PC-3 (cell line): ENCODE data around the gene REXO4. TPM values are rescaled to one million over a fixed set of nuclear protein-coding genes. Genes with fewer than 3 reads are reported as not detected.

Experiments
- ATAC-seq: fragments of 200-7000 bp; cut with Tn5 transposase; 2 replicates; pipeline ENCODE4 v1.9.1; 2020; ENCODE audit warnings: mild to moderate bottlenecking, moderate library complexity
- BruUV-seq: library from RNA; stranded (reverse); fragments of 400-500 nt; replicated peaks from 2 replicates; lab custom pipeline; 2021; lab: Mats Ljungman, UMichigan
- CTCF ChIA-PET: fragments of 300-600 bp; sonication (Branson Sonifier 250); formaldehyde crosslinking; loops from one replicate; lab custom pipeline; 2022; ENCODE audit warnings: antibody characterized with exemption; lab: Charles Lee
- POLR2A ChIA-PET: fragments of 300-600 bp; sonication (Branson Sonifier 250); formaldehyde crosslinking; loops from one replicate; lab custom pipeline; 2022; ENCODE audit warnings: antibody characterized with exemption; ENCODE audit not compliant: unreplicated experiment; lab: Charles Lee
- DNase-seq: peaks from one replicate; pipeline ENCODE4 v3.0.0-alpha.2; 2015
- H2AFZ ChIP-seq: fragments of 300-600 bp; sonication (generic); 2 replicates; pipeline ENCODE4 v1.6.0; 2016; ENCODE audit warnings: antibody characterized with exemption, low read length
- H3F3A ChIP-seq: fragments of 300-600 bp; sonication (generic); one replicate; pipeline ENCODE4 v1.6.0; 2017; ENCODE audit warnings: antibody characterized with exemption, low read length, control low read depth, mild to moderate bottlenecking; ENCODE audit not compliant: unreplicated experiment
- H3K27ac ChIP-seq: fragments of 300-600 bp; sonication (generic); 2 replicates; pipeline ENCODE4 v1.5.1; 2016; ENCODE audit warnings: mild to moderate bottlenecking, low read length
- H3K27me3 ChIP-seq: fragments of 300-600 bp; sonication (generic); 2 replicates; pipeline ENCODE4 v1.6.1; 2016; ENCODE audit warnings: low read length, mixed read lengths
- H3K36me3 ChIP-seq: fragments of 300-600 bp; sonication (generic); 2 replicates; pipeline ENCODE4 v1.6.1; 2016; ENCODE audit warnings: low read depth, mixed run types, low read length, mixed read lengths
- H3K4me1 ChIP-seq: fragments of 300-600 bp; sonication (generic); 2 replicates; pipeline ENCODE4 v1.5.1; 2016; ENCODE audit warnings: low read length; ENCODE audit not compliant: insufficient read depth
- H3K4me2 ChIP-seq: fragments of 300-600 bp; sonication (generic); 2 replicates; pipeline ENCODE4 v1.6.0; 2016; ENCODE audit warnings: low read length
- H3K4me3 ChIP-seq: fragments of 300-600 bp; sonication (generic); 2 replicates; pipeline ENCODE4 v1.5.1; 2016; ENCODE audit warnings: mild to moderate bottlenecking, low read length, mixed read lengths
- H3K79me2 ChIP-seq: fragments of 300-600 bp; sonication (generic); 2 replicates; pipeline ENCODE4 v1.6.1; 2017; ENCODE audit warnings: low read length, mixed read lengths
- H3K9ac ChIP-seq: fragments of 300-600 bp; sonication (generic); 2 replicates; pipeline ENCODE4 v1.6.0; 2016; ENCODE audit warnings: mild to moderate bottlenecking, low read length
- H3K9me2 ChIP-seq: fragments of 300-600 bp; sonication (generic); replicated peaks from 2 replicates; pipeline ENCODE4 v1.6.1; 2016; ENCODE audit warnings: mixed run types, low read length, mixed read lengths
- H3K9me3 ChIP-seq: fragments of 300-600 bp; sonication (generic); 2 replicates; pipeline ENCODE4 v1.6.1; 2016; ENCODE audit warnings: low read length, mixed read lengths
- H4K20me1 ChIP-seq: fragments of 300-600 bp; sonication (generic); 2 replicates; pipeline ENCODE4 v1.6.1; 2016; ENCODE audit warnings: low read length, mixed read lengths
- CTCF ChIP-seq: fragments of 300-600 bp; sonication (generic); conservative IDR thresholded peaks from 2 replicates; pipeline ENCODE4 v1.5.1; 2017; ENCODE audit warnings: antibody characterized with exemption, low read depth, mild to moderate bottlenecking, low read length
- EZH2 ChIP-seq: fragments of 300-600 bp; sonication (generic); IDR thresholded peaks from one replicate; pipeline ENCODE4 v1.6.1; 2017; ENCODE audit warnings: antibody characterized with exemption, mild to moderate bottlenecking, low read length; ENCODE audit not compliant: unreplicated experiment
- EZH2phosphoT487 ChIP-seq: fragments of 300-600 bp; sonication (generic); IDR thresholded peaks from 2 replicates; pipeline ENCODE4 v1.6.1; 2018; ENCODE audit warnings: mild to moderate bottlenecking, antibody characterized with exemption, low read length, borderline replicate concordance
- intact Hi-C: fragments of 100-400 bp; cut with micrococcal nuclease; formaldehyde crosslinking; loops from 2 replicates; pipeline ENCODE4 v1.9.0; 2023
- total RNA-seq: library from RNA; depleted of rRNA; stranded (reverse); fragments of >200 nt; gene quantifications from 2 replicates; pipeline ENCODE4 v1.2.3, GENCODE V29; 2014

Gene REXO4
- total RNA-seq, 1 experiment from 2014 or later: 34.1 TPM

- intact Hi-C loops: no loop called here
- Histone ChIP-seq H3K9me2 (no peaks in the 10 kb centered on the region), H3K9me3 (no peaks in the 10 kb centered on the region), H3K36me3 (no peaks in the 10 kb centered on the region), H3K9ac (no peak overlapping the region), H3K4me1 (no peaks in the 10 kb centered on the region), H3K4me3 (no peak overlapping the region), H4K20me1 (no peaks in the 10 kb centered on the region), H2AFZ (no peak overlapping the region), H3K27me3 (no peaks in the 10 kb centered on the region), H3K4me2 (no peak overlapping the region), H3F3A (no peaks in the 10 kb centered on the region), H3K27ac (no peak overlapping the region), H3K79me2 (no peaks in the 10 kb centered on the region)
- DNase-seq (no peak), ATAC-seq (no peak)
- TF ChIP-seq EZH2phosphoT487 (no peak), EZH2 (no peak), CTCF (no peak)
- BruUV-seq: no TSS peak
- ChIA-PET POLR2A (no interaction called here), CTCF (no interaction called here)
Measured at GRCh38 chr9:133465984-133466383, 48.2 kb upstream of the REXO4 start.

- intact Hi-C loops: no loop called here
- CTCF ChIA-PET: no interaction called here
Measured at GRCh38 chr9:133464638-133465037, 46.8 kb upstream of the REXO4 start.

More at GRCh38 chr9:133464638-133465037, 46.8 kb upstream of the REXO4 start:
- no peaks in the 10 kb centered on the region for H3K9me3 ChIP-seq
- H4K20me1 ChIP-seq: no peaks in the 10 kb centered on the region
- no TSS peak for BruUV-seq
- H3K9ac ChIP-seq: no peak overlapping the region
- H3F3A ChIP-seq: no peaks in the 10 kb centered on the region
- no peak for ATAC-seq
- H3K27me3 ChIP-seq: no peaks in the 10 kb centered on the region
- no peak overlapping the region for H3K4me2 ChIP-seq
- TF ChIP-seq EZH2 (no peak), CTCF (no peak), EZH2phosphoT487 (no peak)
- no peak for DNase-seq
- POLR2A ChIA-PET: no interaction called here
- H3K9me2 ChIP-seq: no peaks in the 10 kb centered on the region
- H3K36me3 ChIP-seq: no peaks in the 10 kb centered on the region
- no peak overlapping the region for H3K4me3 ChIP-seq
- H3K27ac ChIP-seq: no peak overlapping the region
- H2AFZ ChIP-seq: no peak overlapping the region
- H3K79me2 ChIP-seq: no peaks in the 10 kb centered on the region
- H3K4me1 ChIP-seq: peaks cover 5% of the 10 kb centered on the region; the same call in 1 of the 2 replicates
